ENCODE data around the gene LEO1. TPM values are rescaled to one million over a fixed set of nuclear protein-coding genes. Genes with fewer than 3 reads are reported as not detected.

Gene LEO1
- total RNA-seq, 1 experiment from 2014 or later, result 10.5 TPM

Other genes with a start within 250 kb of the LEO1 start
- gene LYSMD2, start 234.1 kb downstream of the LEO1 start, total RNA-seq (2014; rRNA removed; shearing (Covaris generic); ENCODE audit: low replicate concordance), result 13.1 and 13.6 TPM in 2 replicates
- gene TMOD2, start 220.2 kb downstream of the LEO1 start, total RNA-seq (2014; rRNA removed; shearing (Covaris generic); ENCODE audit: low replicate concordance), result 0.09 and 0.71 TPM in 2 replicates
- gene TMOD3, start 142.1 kb downstream of the LEO1 start, total RNA-seq (2014; rRNA removed; shearing (Covaris generic); ENCODE audit: low replicate concordance), result 31.1 and 44.3 TPM in 2 replicates
- 24.7 and 45.4 TPM in 2 replicates for gene MAPK6, start 47.4 kb upstream of the LEO1 start, total RNA-seq (2014; rRNA removed; shearing (Covaris generic); ENCODE audit: low replicate concordance)
- not detected in 2 replicates for gene BCL2L10, start 141.0 kb upstream of the LEO1 start, total RNA-seq (2014; rRNA removed; shearing (Covaris generic); ENCODE audit: low replicate concordance)
- gene GNB5, start 219.6 kb upstream of the LEO1 start, total RNA-seq (2014; rRNA removed; shearing (Covaris generic); ENCODE audit: low replicate concordance), result 35.3 and 54.8 TPM in 2 replicates

Data from Caki2 (cell line).